Body of pancreas (tissue), 4 donors: ENCODE results near the gene DBX1. TPM values are rescaled to one million over a fixed set of nuclear protein-coding genes. Genes with fewer than 3 reads are reported as not detected.

ENCODE experiments used
- ATAC-seq: fragments of 150-250 bp; one replicate; pipeline ENCODE4 v1.9.1; 2016
- DNase-seq, 4 donors: peaks; one replicate each; pipeline ENCODE4 v3.0.0-alpha.2; 2019
- H3K27ac ChIP-seq, 4 donors: fragments of 200-600 bp; sonication (generic); 1 replicate in 3 of 4; 2 replicates in 1 of 4; pipeline versions ENCODE4 v1.5.1 to v1.6.1; 2016 to 2019; ENCODE audit warnings: mild to moderate bottlenecking in 1 of 4, mixed read lengths in 1 of 4, moderate library complexity in 1 of 4
- H3K27me3 ChIP-seq, 2 donors: fragments of 200-600 bp; sonication (generic); one replicate each; pipeline ENCODE4 v1.6.0; 2016; ENCODE audit warnings: mild to moderate bottlenecking in 1 of 2
- H3K36me3 ChIP-seq, 2 donors: fragments of 200-600 bp; sonication (generic); replicated peaks in 1 of 2; 2 replicates each; pipeline ENCODE4 v1.5.1; 2016; ENCODE audit warnings: low read depth in 2 of 2; ENCODE audit not compliant: insufficient read depth in 1 of 2
- H3K4me1 ChIP-seq: fragments of 200-600 bp; sonication (generic); one replicate; pipeline ENCODE4 v1.6.0; 2016
- H3K4me3 ChIP-seq, 2 donors: fragments of 200-600 bp; sonication (generic); 1 replicate in 1 of 2; 2 replicates in 1 of 2; pipeline ENCODE4 v1.5.1; 2016 to 2019
- H3K9me3 ChIP-seq, 3 donors: fragments of 200-600 bp; sonication (generic); 1 replicate in 2 of 3; 2 replicates in 1 of 3; pipeline ENCODE4 v1.5.1; 2016
- CTCF ChIP-seq, 7 experiments: fragments of 450-650 bp in 4 of 7; fragments of 200-600 bp in 3 of 7; sonication (generic) in 3 of 7; IDR thresholded peaks; one replicate each; pipeline ENCODE4 v1.5.1; 2016 to 2019; ENCODE audit warnings: antibody characterized with exemption in 7 of 7
- POLR2A ChIP-seq, 3 donors: fragments of 450-650 bp; IDR thresholded peaks; one replicate each; pipeline ENCODE4 v1.6.1; 2016; ENCODE audit warnings: antibody characterized with exemption in 3 of 3, mild to moderate bottlenecking in 2 of 3
- WGBS, 2 donors: methylation state at CpG; one replicate each; pipeline ENCODE4 v1.1.5; 2017; 5-methylcytosine and 5-hydroxymethylcytosine counted together
- intact Hi-C: fragments of 100-400 bp; cut with DNase I; formaldehyde crosslinking; loops from one replicate; pipeline ENCODE4 v1.15.1; 2023
- total RNA-seq, 2 donors: library from RNA; depleted of rRNA; stranded (reverse); fragments of >200 nt; gene quantifications; one replicate each; pipeline ENCODE4 v1.1.0, GENCODE V29; 2016

Gene DBX1
- total RNA-seq, 2 donors from 2014 or later = not detected

DNA sequence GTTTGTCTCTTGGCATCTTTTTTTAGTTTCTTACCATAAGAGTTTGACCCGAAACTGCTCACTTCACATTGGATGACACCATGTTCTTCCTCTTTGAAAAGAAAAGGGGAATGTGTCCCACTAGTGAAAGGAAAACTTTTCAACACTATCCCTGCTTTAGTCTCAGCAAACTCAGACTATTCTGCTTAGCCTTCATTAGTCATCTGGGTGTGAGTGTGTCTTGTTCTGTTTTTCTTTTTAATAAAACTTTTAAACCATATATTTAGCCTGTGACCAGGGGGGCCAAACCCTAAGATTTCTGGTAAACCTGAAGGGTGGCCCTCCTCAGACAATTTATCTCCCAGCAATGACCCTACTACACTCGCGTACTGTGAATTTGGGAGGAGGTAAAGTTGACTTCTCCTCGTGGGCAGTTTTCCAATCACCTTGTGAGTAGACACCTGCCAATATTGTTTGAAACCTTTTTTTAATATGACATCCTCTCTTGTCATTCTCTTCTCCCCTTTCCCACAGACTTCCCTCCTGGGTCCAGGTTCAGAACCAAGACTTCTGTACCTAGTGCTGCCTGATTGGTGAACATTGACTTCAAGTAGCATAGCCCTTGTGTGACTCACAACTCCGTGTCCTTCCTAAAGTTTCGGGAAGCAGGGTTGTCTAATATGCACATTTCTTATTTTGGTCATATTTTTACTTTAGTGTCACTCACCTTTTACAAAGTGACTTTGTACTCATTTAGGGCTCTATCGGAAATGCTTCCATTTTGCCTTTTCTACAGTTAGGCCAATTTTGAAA is 39.9 kb downstream of the DBX1 start:
- intact Hi-C loops = no loop called here

DNA sequence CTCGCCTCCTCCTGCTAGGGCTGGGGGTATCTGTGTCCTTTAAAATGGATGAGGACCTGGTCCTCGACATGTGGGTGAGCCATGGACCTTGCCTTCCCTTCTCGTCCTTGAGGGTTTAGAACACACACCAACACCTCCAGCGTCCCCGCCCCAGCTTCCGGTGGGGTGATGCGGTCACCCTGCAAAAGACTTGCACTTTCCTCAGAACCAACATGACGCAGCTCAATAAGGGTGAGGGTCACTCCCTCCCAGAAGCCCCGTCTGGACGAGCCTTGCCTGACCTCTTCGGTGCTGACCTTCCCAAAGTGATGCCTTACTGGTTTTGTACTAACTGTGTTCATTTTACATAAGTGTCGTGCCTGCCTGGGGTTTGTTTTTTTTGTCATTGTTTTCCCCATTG is 41.0 kb downstream of the DBX1 start:
- Histone ChIP-seq H3K27ac (no peak overlapping the region), H3K36me3 (peaks cover 6 to 11% of the 10 kb centered on the region in 2 donors), H3K4me3 (no peak overlapping the region), H3K27me3 (no peaks in the 10 kb centered on the region), H3K9me3 (no peaks in the 10 kb centered on the region), H3K4me1 (no peaks in the 10 kb centered on the region)
- TF ChIP-seq CTCF (IDR thresholded peaks at IDR 0.05) (no peak), POLR2A (IDR thresholded peaks at IDR 0.05) (no peak)
- ATAC-seq (no peak), DNase-seq (no peak)
- whole genome bisulfite sequencing, 2 donors = 90 to 92% methylated on average over 12 of the region's 12 CpGs
- intact Hi-C loops = no loop called here

More for the DNA sequence above, 39.9 kb downstream of the DBX1 start:
- H3K4me3 ChIP-seq = no peak overlapping the region
- H3K9me3 ChIP-seq = no peaks in the 10 kb centered on the region
- no peaks in the 10 kb centered on the region for H3K27me3 ChIP-seq
- no peak for TF ChIP-seq POLR2A (IDR thresholded peaks at IDR 0.05)
- no peak for TF ChIP-seq CTCF (IDR thresholded peaks at IDR 0.05)
- 88 to 89% methylated on average over 7 of the region's 7 CpGs for WGBS, 2 donors
- peaks cover 6 to 8% of the 10 kb centered on the region in 2 donors for H3K36me3 ChIP-seq
- no peaks in the 10 kb centered on the region for H3K4me1 ChIP-seq
- ATAC-seq (no peak), DNase-seq (no peak)
- no peak overlapping the region for H3K27ac ChIP-seq

DNA sequence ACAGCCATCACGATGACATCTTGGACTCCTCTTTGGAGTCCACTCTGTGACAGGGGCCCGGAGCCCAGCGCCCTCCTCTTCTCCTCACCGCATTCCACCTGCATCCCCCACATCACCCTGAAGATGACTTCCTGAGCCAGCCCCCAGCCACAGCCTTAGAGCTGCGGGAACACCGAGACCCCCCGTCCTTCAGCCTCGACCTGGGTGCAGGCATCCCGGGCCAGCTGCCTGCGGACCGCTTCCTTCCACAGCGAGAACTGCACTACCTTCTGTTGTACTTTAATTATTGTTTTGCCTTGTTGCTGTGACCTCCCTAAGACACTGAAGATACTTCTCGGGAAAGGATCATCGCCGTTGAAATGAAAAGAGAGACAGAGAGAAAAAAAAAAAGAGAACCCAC is 42.1 kb downstream of the DBX1 start:
- Histone ChIP-seq H3K9me3 (no peaks in the 10 kb centered on the region), H3K36me3 (peaks cover 6 to 11% of the 10 kb centered on the region in 2 donors), H3K4me3 (no peak overlapping the region), H3K4me1 (peaks cover under 1% of the 10 kb centered on the region), H3K27me3 (no peaks in the 10 kb centered on the region), H3K27ac (no peak overlapping the region)
- intact Hi-C loops = no loop called here
- 94% methylated on average over 15 of the region's 15 CpGs for WGBS, 2 donors
- no peak for ATAC-seq
- DNase-seq = no peak
- TF ChIP-seq CTCF (IDR thresholded peaks at IDR 0.05) (no peak), POLR2A (IDR thresholded peaks at IDR 0.05) (no peak)

DNA sequence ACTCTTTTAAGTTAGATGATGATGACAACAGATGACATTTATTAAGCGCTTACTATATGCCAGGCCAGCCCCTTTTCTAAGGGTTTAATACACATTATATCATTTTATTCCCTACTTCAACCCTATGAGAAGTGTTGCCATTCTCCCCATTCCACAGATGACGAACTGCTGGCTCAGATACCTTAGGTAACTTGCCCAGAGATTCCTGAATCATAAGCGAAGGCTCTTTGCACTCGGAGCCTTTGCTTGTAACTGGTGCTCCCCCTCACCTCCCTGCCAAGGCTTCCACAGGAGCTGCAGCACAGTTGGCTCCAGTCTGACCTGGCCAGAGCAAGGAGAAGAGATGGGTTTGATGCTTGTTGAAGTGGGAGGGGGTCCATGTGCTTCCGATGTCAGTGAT is 43.0 kb downstream of the DBX1 start:
- Histone ChIP-seq H3K36me3 (peaks cover 6 to 11% of the 10 kb centered on the region in 2 donors), H3K4me1 (peaks cover 10% of the 10 kb centered on the region), H3K27ac (no peak overlapping the region), H3K27me3 (no peaks in the 10 kb centered on the region), H3K9me3 (no peaks in the 10 kb centered on the region), H3K4me3 (no peak overlapping the region)
- WGBS, 2 donors = 78 to 79% methylated on average over 5 of the region's 5 CpGs
- ATAC-seq (no peak), DNase-seq (no peak)
- TF ChIP-seq POLR2A (IDR thresholded peaks at IDR 0.05) = no peak
- TF ChIP-seq CTCF (IDR thresholded peaks at IDR 0.05) = no peak
- intact Hi-C loops = no loop called here

- Histone ChIP-seq H3K9me3 (no peaks in the 10 kb centered on the region), H3K4me1 (peaks cover 15% of the 10 kb centered on the region)
- intact Hi-C loops = no loop called here
Measured at GRCh38 chr11:20116825-20117224, 43.5 kb downstream of the DBX1 start.

More at GRCh38 chr11:20116825-20117224, 43.5 kb downstream of the DBX1 start:
- WGBS, 2 donors = 0 to 45% methylated on average over 1 of the region's 1 CpG
- Histone ChIP-seq H3K36me3 (peaks cover 6 to 11% of the 10 kb centered on the region in 2 donors), H3K27ac (no peak overlapping the region), H3K4me3 (no peak overlapping the region), H3K27me3 (no peaks in the 10 kb centered on the region)
- no peak for TF ChIP-seq CTCF (IDR thresholded peaks at IDR 0.05)
- no peak for TF ChIP-seq POLR2A (IDR thresholded peaks at IDR 0.05)
- ATAC-seq (no peak), DNase-seq (no peak)
